CD4-positive, alpha-beta T cell (primary cell): Measurements from ENCODE around the gene COQ8B. TPM values are rescaled to one million over a fixed set of nuclear protein-coding genes. Genes with fewer than 3 reads are reported as not detected.

Experiments used
- ATAC-seq: fragments of 200-7000 bp; cut with Tn5 transposase; one replicate; pipeline ENCODE4 v1.10.0; 2022; ENCODE audit warnings: mild to moderate bottlenecking; ENCODE audit not compliant: poor library complexity
- CTCF ChIA-PET: fragments of 350-600 bp; sonication (Branson Sonifier 250); formaldehyde crosslinking; loops from one replicate; lab custom pipeline; 2021; ENCODE audit warnings: antibody characterized with exemption, inconsistent platforms; lab: Charles Lee
- POLR2A ChIA-PET: fragments of 350-600 bp; sonication (Branson Sonifier 250); formaldehyde crosslinking; loops from one replicate; lab custom pipeline; 2021; ENCODE audit warnings: antibody characterized with exemption, inconsistent platforms; lab: Charles Lee
- DNase-seq, 14 experiments: peaks; one replicate each; pipeline ENCODE4 v3.0.0-alpha.2; 2013 to 2020; ENCODE audit warnings: mixed read lengths in 2 of 14
- H3K27ac ChIP-seq, 2 donors: one replicate each; pipeline versions ENCODE4 v1.5.1 to v1.7.0; 2013; ENCODE audit warnings: low read length in 2 of 2, low read depth in 1 of 2, mild to moderate bottlenecking in 1 of 2
- H3K27me3 ChIP-seq, 2 experiments: 1 replicate in 1 of 2; 2 replicates in 1 of 2; pipeline versions ENCODE4 v1.6.1 to v1.7.0; 2013; ENCODE audit warnings: low read length in 2 of 2, control low read depth in 1 of 2, mild to moderate bottlenecking in 1 of 2, moderate library complexity in 1 of 2; ENCODE audit not compliant: insufficient read depth in 2 of 2, control insufficient read depth in 1 of 2
- H3K36me3 ChIP-seq: one replicate; pipeline ENCODE4 v1.6.1; 2013; ENCODE audit warnings: low read length, control low read depth; ENCODE audit not compliant: insufficient read depth
- H3K4me1 ChIP-seq: one replicate; pipeline ENCODE4 v1.6.1; 2013; ENCODE audit warnings: low read length, control low read depth; ENCODE audit not compliant: insufficient read depth
- H3K4me3 ChIP-seq: one replicate; pipeline ENCODE4 v1.5.1; 2013; ENCODE audit warnings: mild to moderate bottlenecking, low read length, moderate library complexity
- H3K9me3 ChIP-seq, 2 experiments: 1 replicate in 1 of 2; 2 replicates in 1 of 2; pipeline versions ENCODE4 v1.6.1 to v1.7.0; 2013; ENCODE audit warnings: low read length in 2 of 2, mild to moderate bottlenecking in 2 of 2, control low read depth in 1 of 2, moderate library complexity in 1 of 2; ENCODE audit not compliant: control insufficient read depth in 1 of 2, insufficient read depth in 1 of 2
- H3K27ac Mint-ChIP-seq: one replicate; pipeline ENCODE4 v1.8.0; 2020; ENCODE audit warnings: mixed read lengths
- H3K27me3 Mint-ChIP-seq: one replicate; pipeline ENCODE4 v1.8.0; 2021; ENCODE audit warnings: mixed read lengths
- H3K36me3 Mint-ChIP-seq: one replicate; pipeline ENCODE4 v1.8.0; 2021; ENCODE audit warnings: low read depth, mixed read lengths
- H3K4me1 Mint-ChIP-seq: one replicate; pipeline ENCODE4 v1.8.0; 2021; ENCODE audit warnings: low read depth, mixed read lengths
- H3K4me3 Mint-ChIP-seq: one replicate; pipeline ENCODE4 v1.8.0; 2020; ENCODE audit warnings: mild to moderate bottlenecking, mixed read lengths
- H3K9me3 Mint-ChIP-seq: one replicate; pipeline ENCODE4 v1.8.0; 2020; ENCODE audit warnings: mixed read lengths
- intact Hi-C, 2 experiments: fragments of 100-400 bp; cut with DNase I in 1 of 2; cut with micrococcal nuclease in 1 of 2; formaldehyde crosslinking; loops; one replicate each; pipeline versions ENCODE4 v1.15.1 to v1.9.0; 2023 to 2025; cut with DNase I, micrococcal nuclease
- total RNA-seq, 174 experiments: library from RNA in 2 of 174; stranded (reverse) in 2 of 174; gene quantifications; one replicate each; pipeline ENCODE4 v1.2.3 and lab custom pipeline; 2021 to 2026
- TF ChIP-seq, protein P1 (sequence below): fragments of 200-600 bp; IDR thresholded peaks from one replicate; pipeline ENCODE4 v1.8.0; 2022; ENCODE audit warnings: antibody characterized with exemption, mild to moderate bottlenecking

The COQ8B gene
- total RNA-seq, 2 experiments from 2014 or later = 16.4 to 18.3 TPM

DNA sequence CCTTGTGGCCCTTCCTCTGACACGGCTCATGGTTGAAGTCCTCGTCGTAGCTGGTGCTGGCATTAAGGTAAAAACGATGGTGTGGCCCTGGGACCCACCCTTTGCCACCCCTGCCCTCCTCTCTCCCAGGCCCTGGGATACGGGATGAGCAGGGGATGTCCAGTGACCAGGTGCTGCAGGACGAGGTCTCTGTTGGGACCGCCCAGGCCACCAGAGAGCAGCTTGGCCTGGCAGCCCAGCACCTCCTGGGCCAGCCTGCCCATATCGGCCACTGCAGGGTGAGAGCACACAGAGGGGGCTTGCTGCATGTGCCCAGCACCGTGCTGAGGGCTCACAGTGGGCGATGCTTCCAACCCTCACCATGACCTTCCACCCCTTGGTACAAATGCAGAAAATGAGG lies 27.2 kb upstream of the COQ8B start:
- Mint-ChIP-seq H3K27ac (no peak overlapping the region), H3K4me1 (no peaks in the 10 kb centered on the region), H3K4me3 (no peak overlapping the region), H3K36me3 (peaks cover 9% of the 10 kb centered on the region), H3K9me3 (no peaks in the 10 kb centered on the region), H3K27me3 (no peaks in the 10 kb centered on the region)
- Histone ChIP-seq H3K27me3 (no peaks in the 10 kb centered on the region), H3K9me3 (no peaks in the 10 kb centered on the region), H3K4me1 (peaks cover 2% of the 10 kb centered on the region), H3K36me3 (peaks cover 7% of the 10 kb centered on the region), H3K4me3 (no peak overlapping the region), H3K27ac (no peak overlapping the region)
- ChIA-PET POLR2A (interaction anchor here (0.5 to 1.6 kb wide), 2 partner anchors 54 to 208 kb away, joined by 3 to 6 read pairs; partner anchors contain the start of gene EGLN2), CTCF (no interaction called here)
- ATAC-seq = no peak
- DNase-seq = no peak
- intact Hi-C loops = no loop called here
- TF ChIP-seq, protein P1, sequence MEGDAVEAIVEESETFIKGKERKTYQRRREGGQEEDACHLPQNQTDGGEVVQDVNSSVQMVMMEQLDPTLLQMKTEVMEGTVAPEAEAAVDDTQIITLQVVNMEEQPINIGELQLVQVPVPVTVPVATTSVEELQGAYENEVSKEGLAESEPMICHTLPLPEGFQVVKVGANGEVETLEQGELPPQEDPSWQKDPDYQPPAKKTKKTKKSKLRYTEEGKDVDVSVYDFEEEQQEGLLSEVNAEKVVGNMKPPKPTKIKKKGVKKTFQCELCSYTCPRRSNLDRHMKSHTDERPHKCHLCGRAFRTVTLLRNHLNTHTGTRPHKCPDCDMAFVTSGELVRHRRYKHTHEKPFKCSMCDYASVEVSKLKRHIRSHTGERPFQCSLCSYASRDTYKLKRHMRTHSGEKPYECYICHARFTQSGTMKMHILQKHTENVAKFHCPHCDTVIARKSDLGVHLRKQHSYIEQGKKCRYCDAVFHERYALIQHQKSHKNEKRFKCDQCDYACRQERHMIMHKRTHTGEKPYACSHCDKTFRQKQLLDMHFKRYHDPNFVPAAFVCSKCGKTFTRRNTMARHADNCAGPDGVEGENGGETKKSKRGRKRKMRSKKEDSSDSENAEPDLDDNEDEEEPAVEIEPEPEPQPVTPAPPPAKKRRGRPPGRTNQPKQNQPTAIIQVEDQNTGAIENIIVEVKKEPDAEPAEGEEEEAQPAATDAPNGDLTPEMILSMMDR = no peak

DNA sequence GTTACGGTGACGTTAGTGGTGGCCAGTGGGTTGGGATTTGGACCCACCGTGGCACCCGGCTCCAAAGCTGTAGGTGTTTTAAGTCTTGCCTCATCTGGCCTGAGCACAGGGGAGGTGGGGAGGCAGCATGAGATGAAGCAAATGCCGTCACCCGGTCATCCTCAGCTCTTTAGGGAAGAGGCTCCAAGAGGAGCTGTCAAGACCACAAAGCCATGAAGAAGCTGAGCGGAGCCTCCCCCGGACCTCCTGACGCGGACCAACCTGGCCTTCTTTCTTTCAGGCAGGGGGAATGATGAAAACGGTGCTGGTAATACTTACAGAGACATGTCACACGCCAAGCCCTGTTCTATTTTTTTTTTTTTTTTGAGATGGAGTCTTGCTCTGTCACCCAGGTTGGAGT lies 26.2 kb upstream of the COQ8B start:
- ChIA-PET POLR2A (interaction anchor here (0.8 to 0.9 kb wide), 2 partner anchors 26 to 35 kb away, joined by 3 read pairs; partner anchors contain the start of genes COQ8B, ITPKC and RAB4B), CTCF (no interaction called here)
- TF ChIP-seq, protein P1 = no peak
- Mint-ChIP-seq H3K4me1 (no peaks in the 10 kb centered on the region), H3K9me3 (no peaks in the 10 kb centered on the region), H3K27me3 (no peaks in the 10 kb centered on the region), H3K36me3 (peaks cover 13% of the 10 kb centered on the region), H3K4me3 (no peak overlapping the region), H3K27ac (no peak overlapping the region)
- Histone ChIP-seq H3K9me3 (no peaks in the 10 kb centered on the region), H3K36me3 (peaks cover 9% of the 10 kb centered on the region), H3K27ac (no peak overlapping the region), H3K4me1 (no peaks in the 10 kb centered on the region), H3K4me3 (no peak overlapping the region), H3K27me3 (no peaks in the 10 kb centered on the region)
- no peak for DNase-seq
- no peak for ATAC-seq
- intact Hi-C loops = no loop called here

DNA sequence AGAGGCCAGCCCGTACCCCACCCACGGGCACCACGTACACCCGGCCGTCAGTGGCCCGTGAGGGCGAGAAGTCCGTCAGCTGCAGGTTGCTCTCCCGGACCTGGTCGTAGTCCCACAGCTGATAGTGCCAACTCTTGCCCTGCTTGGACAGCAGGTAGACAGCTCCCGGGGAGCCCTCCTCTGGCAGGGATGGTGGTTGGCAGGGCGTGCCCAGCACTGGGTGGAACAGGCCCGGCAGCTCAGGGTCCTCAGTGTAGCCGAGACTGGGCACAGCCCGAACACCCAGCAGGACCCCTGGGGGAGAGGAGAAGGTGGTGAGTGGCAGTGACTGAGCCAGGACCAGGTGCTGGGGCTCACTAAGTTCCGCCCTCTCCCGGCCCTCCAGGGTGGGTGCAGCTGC lies 25.8 kb upstream of the COQ8B start:
- CTCF ChIA-PET = no interaction called here
- H3K9me3 Mint-ChIP-seq = no peaks in the 10 kb centered on the region
- ATAC-seq = no peak

More for the DNA sequence above, 25.8 kb upstream of the COQ8B start:
- POLR2A ChIA-PET = interaction anchor here (0.8 to 0.9 kb wide), 2 partner anchors 25 to 35 kb away, joined by 3 read pairs; partner anchors contain the start of genes COQ8B, ITPKC and RAB4B
- intact Hi-C loops = no loop called here
- H3K27me3 Mint-ChIP-seq = no peaks in the 10 kb centered on the region
- H3K36me3 Mint-ChIP-seq = peaks cover 16% of the 10 kb centered on the region
- H3K4me1 ChIP-seq = no peaks in the 10 kb centered on the region
- H3K27ac Mint-ChIP-seq = no peak overlapping the region
- H3K27ac ChIP-seq = no peak overlapping the region
- H3K9me3 ChIP-seq = no peaks in the 10 kb centered on the region
- no peak for DNase-seq
- H3K4me1 Mint-ChIP-seq = no peaks in the 10 kb centered on the region
- H3K27me3 ChIP-seq = no peaks in the 10 kb centered on the region
- H3K36me3 ChIP-seq = peaks cover 10% of the 10 kb centered on the region
- TF ChIP-seq, protein P1 = no peak
- H3K4me3 Mint-ChIP-seq = no peak overlapping the region
- H3K4me3 ChIP-seq = no peak overlapping the region
